Measurements from ENCODE around the gene IL27RA.
A peak's percentile ranks its signal among the peaks of the same experiment; 100 is the strongest.

IL27RA gene

DNA sequence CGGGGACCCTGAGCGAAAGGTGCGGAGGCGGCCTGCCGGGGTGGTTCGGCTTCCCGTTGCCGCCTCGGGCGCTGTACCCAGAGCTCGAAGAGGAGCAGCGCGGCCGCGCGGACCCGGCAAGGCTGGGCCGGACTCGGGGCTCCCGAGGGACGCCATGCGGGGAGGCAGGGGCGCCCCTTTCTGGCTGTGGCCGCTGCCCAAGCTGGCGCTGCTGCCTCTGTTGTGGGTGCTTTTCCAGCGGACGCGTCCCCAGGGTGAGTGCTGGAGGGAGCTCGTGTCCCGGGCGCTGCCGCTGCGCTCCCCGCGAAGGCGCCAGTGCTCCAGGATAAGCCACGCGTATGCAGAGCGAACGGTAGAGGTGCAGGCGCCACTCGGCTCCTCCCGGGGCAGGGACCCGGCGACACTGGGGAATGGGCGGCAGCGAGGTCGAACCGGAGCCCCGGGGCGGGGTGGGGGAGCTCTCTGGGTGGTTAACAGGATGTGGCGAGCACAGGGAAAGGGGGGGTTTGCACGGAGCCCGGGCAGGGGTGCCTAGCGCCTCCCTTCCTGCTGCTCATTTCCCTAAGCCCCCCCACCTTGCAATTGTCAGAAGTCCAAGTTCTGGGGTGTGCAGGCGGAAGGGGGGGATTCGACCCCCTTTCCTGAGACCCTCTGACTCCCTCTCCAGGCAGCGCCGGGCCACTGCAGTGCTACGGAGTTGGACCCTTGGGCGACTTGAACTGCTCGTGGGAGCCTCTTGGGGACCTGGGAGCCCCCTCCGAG, at the start of gene IL27RA:
Gene IL27RA (plus strand): TSS at position 44 of the 762 bp plus-strand sequence. CDS start 111 bp downstream, at position 155.
- DNase-seq (peak; percentile 74 to 80), ATAC-seq (peak; percentile 90)
- Mint-ChIP-seq H3K27ac (peak within 1 kb of the TSS; percentile 43 to 98), H3K4me3 (peak within 1 kb of the TSS; percentile 89 to 96), H3K27me3 (no peaks in the 10 kb centered on the region), H3K9me3 (no peaks in the 10 kb centered on the region), H3K4me1 (peaks cover 37% of the 10 kb centered on the region)

DNA sequence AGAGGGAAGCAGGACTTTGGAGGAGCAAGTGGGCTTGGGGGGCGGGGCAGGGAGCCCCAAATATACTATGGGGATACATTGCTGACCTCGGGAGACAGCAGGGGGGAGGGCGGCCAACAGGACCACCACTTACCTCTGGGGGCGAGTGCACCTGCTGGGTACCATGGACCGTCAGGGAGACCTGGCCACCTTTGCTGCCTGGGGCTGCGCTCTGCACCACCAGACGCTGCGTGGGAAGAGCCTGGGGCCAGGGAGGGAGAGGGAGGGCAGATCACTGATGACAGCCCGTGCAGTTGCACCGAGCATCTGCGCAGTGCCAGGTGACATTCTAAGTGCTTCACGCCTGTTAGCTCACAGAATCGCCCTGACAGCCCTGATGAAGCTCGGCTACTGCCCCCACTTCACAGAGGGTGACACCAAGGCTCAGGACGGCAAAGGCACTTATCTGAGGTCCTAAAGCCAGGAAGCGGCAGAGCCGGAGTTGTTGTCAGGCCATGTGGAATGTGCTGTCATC, 49.5 kb upstream of the IL27RA start:
- no peak overlapping the region for H3K4me3 Mint-ChIP-seq
- DNase-seq (no peak), ATAC-seq (no peak)
- no peaks in the 10 kb centered on the region for H3K9me3 Mint-ChIP-seq
- H3K27me3 Mint-ChIP-seq, result no peaks in the 10 kb centered on the region
- peaks cover 83% of the 10 kb centered on the region for H3K4me1 Mint-ChIP-seq
- no peak overlapping the region for H3K27ac Mint-ChIP-seq

DNA sequence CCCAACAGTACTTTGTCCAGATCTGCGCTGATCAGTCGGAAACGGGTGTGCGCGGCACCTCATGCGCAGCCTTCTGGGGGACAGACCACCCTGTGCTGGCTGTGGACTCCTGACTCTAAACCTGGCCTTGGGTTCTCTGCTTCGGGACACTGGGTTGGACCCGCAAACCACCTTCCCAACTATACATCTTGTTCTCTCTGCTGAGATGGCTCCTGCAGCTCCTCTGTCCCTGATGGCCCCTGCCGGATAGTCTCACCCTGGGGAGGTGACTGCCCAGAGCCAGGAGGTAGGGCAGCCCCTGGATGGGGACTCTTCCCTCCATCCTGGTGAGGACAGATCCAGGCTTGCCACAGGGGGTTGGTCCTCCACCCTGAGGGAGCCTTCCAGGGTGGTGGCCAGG, 48.8 kb upstream of the IL27RA start:
- ATAC-seq (no peak), DNase-seq (no peak)
- H3K4me3 Mint-ChIP-seq, result peak overlapping the region in 1 of 2 donors; percentile 52
- no peaks in the 10 kb centered on the region for H3K27me3 Mint-ChIP-seq
- H3K4me1 Mint-ChIP-seq, result peaks cover 89% of the 10 kb centered on the region
- peak overlapping the region in 1 of 2 donors; percentile 48 for H3K27ac Mint-ChIP-seq
- H3K9me3 Mint-ChIP-seq, result no peaks in the 10 kb centered on the region

DNA sequence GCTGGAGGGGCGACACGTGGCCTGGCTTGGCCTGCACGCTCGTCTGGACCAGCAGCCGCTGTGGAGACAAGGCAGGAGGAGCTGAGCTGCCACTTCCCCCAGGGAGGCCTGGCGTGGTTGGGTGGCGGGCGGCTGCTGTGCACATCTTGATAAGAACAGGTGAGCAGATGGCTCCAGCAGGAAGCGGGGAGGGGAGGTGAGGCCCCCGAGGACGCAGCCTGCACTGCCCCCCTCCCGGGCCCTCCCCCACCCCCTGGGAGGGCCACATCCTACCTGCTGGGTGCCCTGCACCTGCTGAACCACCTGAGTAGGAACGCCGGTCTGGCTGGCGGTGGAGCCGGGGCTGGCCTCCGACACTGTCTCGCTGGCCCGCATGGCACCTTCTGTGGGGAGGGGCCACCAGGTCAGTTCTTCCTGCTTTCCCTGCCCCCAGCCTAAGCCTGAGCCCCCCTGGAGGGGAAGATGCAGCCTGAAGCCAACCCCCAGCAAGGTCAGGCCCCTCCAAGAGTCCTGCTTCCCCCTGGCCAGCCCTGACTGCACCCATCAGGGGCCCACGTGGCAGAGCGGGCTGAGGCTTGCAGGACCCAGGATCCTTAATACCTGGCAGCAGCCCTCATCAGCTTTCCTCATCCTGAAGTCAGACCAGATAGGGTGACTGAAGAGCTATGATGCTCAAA, 48.2 kb upstream of the IL27RA start:
- no peaks in the 10 kb centered on the region for H3K27me3 Mint-ChIP-seq
- H3K9me3 Mint-ChIP-seq, result no peaks in the 10 kb centered on the region
- ATAC-seq, result no peak
- H3K4me1 Mint-ChIP-seq, result peaks cover 89% of the 10 kb centered on the region
- DNase-seq, result no peak
- peak overlapping the region; percentile 46 to 63 for H3K27ac Mint-ChIP-seq
- peak overlapping the region in 1 of 2 donors; percentile 64 for H3K4me3 Mint-ChIP-seq

DNA sequence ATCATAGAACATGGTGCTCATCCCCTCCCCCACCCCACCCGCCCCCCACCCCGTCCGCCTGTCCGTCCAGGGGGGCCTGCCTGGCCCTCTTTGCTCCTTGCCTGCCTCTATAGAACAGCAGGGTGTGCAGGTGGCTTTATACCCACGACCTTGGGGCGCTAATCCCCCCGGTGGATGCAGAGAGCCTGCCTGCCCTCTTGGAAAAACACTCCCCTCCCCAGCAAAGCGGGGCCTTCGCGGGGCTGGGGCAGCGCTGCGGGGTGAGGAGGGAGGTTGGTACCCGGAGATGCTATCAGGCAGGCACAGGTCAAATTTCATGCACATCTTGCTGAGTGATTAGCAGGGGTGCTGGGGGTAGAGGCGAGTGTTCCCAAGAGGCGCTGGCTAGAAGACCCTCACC, 47.4 kb upstream of the IL27RA start:
- no peak for ATAC-seq
- no peak for DNase-seq
- H3K9me3 Mint-ChIP-seq, result no peaks in the 10 kb centered on the region
- peaks cover 93% of the 10 kb centered on the region for H3K4me1 Mint-ChIP-seq
- no peak overlapping the region for H3K27ac Mint-ChIP-seq
- no peaks in the 10 kb centered on the region for H3K27me3 Mint-ChIP-seq
- H3K4me3 Mint-ChIP-seq, result no peak overlapping the region

DNA sequence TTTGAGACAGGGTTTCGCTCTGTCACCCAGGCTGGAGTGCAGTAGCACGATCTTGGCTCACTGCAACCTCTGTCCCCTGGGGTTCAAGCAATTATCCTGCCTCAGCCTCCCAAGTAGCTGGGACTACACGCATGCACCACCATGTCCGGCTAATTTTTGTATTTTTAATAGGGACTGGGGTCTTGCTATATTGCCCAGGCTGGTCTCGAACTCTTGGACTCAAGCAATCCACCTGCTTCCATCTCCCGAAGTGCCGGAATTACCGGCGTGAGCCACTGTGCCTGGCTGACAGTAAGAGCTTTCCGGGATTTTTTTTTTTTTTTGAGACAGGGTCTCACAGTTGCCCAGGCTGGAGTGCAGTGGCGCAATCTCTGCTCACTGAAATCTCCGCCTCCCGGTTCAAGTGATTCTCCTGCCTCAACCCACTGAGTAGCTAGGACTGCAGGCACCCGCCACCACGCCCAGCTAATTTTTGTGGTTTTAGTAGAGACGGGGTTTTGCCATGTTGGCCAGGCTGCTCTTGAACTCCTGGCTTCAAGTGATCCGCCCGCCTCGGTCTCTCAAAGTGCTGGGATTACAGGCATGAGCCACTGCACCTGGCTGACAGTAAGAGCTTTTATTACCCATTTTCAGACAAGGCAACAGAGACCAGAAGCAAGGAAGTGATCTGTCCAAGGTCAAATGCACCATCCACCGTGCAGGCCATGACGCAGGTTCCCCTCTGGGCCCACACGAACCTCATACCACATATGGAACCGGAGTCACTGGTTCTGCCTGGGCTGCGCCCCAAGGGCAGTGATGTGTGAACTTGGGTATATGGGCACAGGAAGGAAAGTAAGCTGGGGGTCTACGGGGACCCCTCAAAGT, 46.5 kb upstream of the IL27RA start:
- no peak for ATAC-seq
- DNase-seq, result no peak
- Mint-ChIP-seq H3K9me3 (no peaks in the 10 kb centered on the region), H3K4me1 (peaks cover 93% of the 10 kb centered on the region), H3K27me3 (no peaks in the 10 kb centered on the region), H3K4me3 (peak overlapping the region; percentile 53 to 79), H3K27ac (peak overlapping the region; percentile 94 to 99)

DNA sequence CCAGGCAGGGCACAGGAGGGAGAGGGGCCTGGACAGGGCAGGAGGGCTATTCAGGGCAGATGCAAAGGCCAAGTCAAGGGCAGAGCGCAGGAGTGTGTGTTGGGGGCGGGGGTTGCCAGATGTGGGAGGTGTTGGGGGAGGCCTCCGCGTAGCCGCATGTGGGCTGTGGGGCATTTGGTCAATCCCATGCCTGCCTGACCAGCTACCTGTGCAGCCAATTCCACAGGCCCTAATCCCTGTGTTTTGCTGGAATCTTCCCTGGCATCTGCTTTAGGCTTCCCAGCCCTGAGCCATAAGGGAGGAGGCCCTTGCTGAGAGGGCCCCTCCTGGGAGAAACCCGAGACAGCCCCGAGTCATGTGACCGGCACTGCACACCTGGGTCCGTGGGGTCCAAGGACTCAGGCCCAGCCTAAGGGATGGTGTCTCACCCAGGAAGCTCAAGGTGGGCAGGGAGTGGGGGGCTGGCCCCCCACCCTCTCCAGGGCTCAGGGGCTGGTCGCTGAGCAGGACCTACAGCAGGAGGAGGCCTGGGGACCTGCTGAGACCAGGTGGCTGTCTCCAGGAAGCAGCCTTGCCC, 45.7 kb upstream of the IL27RA start:
- no peaks in the 10 kb centered on the region for H3K9me3 Mint-ChIP-seq
- DNase-seq, result no peak
- peak; percentile 27 for ATAC-seq
- H3K4me1 Mint-ChIP-seq, result peaks cover 90% of the 10 kb centered on the region
- peak overlapping the region; percentile 79 to 81 for H3K4me3 Mint-ChIP-seq
- peak overlapping the region; percentile 98 to 99 for H3K27ac Mint-ChIP-seq
- no peaks in the 10 kb centered on the region for H3K27me3 Mint-ChIP-seq

DNA sequence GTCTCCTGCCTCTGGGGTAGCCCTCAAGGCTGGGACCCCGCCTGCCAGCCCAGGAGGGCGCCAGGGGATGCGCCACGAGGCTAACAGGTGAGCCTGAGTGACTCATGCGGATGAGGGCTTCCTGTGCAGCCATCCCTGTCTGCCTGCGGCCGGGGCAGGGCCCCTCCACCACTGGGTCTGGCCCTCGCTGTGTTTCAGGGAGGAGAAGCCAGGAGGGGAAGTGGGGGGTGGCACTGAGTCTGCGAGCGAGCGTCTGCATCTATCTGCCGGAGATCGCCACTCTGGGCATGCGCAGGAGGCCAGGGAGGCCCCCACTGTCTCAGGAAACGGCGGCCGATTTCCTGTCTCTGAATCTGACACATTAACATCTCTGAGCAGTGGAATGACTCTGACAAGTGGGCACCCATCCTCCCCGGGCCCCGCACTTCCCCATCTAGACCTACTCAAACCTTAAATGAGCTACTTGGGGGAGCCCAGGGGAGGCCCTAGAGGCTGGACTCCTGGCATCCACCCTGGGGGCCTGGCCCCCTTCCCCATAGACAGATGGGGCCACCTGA, 45.1 kb upstream of the IL27RA start:
- peak overlapping the region; percentile 98 to 99 for H3K27ac Mint-ChIP-seq
- DNase-seq (peak; percentile 97 to 99), ATAC-seq (peak; percentile 97)
- H3K27me3 Mint-ChIP-seq, result no peaks in the 10 kb centered on the region
- H3K4me3 Mint-ChIP-seq, result peak overlapping the region; percentile 79 to 81
- no peaks in the 10 kb centered on the region for H3K9me3 Mint-ChIP-seq
- peaks cover 91% of the 10 kb centered on the region for H3K4me1 Mint-ChIP-seq

DNA sequence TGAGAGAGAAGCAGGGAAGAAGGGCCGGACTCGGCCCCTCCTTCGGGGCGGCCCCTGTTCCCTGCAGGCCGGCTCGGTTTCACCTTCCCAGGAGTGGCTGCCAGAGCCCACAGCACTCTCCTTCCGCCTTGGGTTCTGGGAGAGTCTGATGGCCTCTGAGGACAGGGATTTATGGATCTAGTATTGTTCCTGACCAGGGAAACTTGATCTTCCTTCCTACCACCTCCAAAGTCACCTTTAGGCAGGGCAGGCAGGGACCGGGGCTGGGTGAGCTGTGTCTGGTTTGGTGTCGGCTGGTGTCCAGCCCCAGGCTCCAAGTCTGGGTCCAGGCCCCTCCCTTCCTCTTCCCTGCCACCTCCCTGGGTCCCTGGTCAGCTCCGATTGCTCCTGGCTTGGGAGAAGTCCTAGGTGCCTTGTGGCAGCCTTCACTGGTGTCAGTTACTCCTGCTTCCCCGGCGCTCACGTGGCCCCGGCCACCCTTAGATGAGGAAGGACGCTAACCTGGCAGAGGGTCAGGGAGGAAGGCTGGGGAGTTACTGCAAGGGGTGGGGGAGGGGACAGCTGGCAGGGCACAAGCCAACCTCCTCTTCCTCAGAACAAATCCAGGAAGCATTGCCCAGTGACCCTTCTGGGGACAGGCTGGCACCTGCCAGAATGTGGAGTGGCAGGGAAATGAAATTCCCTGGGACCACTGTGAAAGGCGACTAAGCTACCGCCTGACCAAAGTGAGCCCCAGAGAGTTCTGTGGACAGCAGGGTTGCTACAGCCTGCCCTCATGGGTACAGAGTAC, 44.3 kb upstream of the IL27RA start:
- Mint-ChIP-seq H3K27ac (peak overlapping the region; percentile 98 to 99), H3K9me3 (no peaks in the 10 kb centered on the region), H3K27me3 (no peaks in the 10 kb centered on the region), H3K4me1 (peaks cover 93% of the 10 kb centered on the region), H3K4me3 (peak overlapping the region; percentile 79 to 81)
- DNase-seq (no peak), ATAC-seq (no peak)

DNA sequence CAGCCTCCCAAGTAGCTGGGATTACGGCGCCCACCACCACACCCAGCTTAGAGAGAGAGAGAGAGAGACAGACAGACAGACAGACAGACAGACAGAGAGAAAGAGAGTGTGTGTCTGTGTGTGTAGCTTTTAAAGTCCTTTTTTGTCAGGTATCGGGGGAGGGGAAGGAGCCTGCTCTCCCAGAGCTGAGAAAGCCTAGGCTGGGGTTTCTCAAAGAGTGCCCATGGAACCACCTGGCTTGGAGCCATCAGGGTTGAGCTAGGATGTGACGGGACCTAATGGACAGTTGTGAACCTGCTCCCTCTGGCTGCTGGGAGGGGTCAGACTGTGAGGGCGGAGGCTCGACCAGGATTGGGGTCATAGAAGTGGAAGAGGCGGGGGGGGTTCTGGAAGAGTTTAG, 42.1 kb upstream of the IL27RA start:
- DNase-seq, result no peak
- peaks cover 91% of the 10 kb centered on the region for H3K4me1 Mint-ChIP-seq
- H3K27ac Mint-ChIP-seq, result peak overlapping the region; percentile 49 to 58
- ATAC-seq, result no peak
- H3K4me3 Mint-ChIP-seq, result no peak overlapping the region
- H3K9me3 Mint-ChIP-seq, result no peaks in the 10 kb centered on the region
- no peaks in the 10 kb centered on the region for H3K27me3 Mint-ChIP-seq

DNA sequence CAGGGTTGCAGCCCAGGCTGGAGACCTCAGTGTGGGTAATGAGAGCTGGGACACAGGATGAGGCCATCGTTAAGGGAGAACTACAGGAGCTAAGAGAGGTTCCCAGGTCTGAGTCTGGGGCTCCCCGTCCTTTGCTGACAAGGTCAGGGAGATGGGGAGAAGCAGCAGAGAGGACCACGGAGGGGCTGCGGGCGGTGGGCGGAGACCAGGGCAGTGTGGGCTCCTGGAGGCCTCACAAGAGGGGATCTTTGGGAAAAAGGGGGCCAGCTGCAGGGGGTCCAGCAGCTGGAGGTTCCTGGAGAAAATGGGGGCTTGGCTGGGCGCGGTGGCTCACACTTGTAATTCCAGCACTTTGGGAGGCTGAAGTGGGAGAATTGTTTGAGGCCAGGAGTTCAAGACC, 41.5 kb upstream of the IL27RA start:
- H3K27ac Mint-ChIP-seq, result peak overlapping the region in 1 of 2 donors; percentile 73
- no peaks in the 10 kb centered on the region for H3K9me3 Mint-ChIP-seq
- H3K4me3 Mint-ChIP-seq, result no peak overlapping the region
- no peaks in the 10 kb centered on the region for H3K27me3 Mint-ChIP-seq
- DNase-seq (no peak), ATAC-seq (no peak)
- H3K4me1 Mint-ChIP-seq, result peaks cover 86% of the 10 kb centered on the region

DNA sequence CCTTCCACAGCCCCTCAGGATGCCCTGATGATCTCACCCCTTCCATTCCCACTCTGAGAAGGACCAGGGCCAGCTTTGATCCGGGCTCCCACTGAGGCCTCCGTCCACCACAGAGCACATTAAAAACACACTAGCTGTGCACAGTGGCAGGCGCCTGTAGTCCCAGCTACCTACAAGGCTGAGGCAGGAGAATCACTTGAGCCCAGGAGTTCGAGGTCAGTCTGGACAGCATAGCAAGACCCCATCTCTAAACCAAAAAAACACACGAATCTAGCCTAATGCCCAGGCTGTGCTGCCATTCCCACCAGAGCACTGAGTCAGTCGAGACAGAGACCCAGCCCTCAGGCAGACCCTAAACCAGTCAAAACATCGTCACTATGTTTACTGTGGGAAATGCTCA, 39.5 kb upstream of the IL27RA start:
- DNase-seq (no peak), ATAC-seq (no peak)
- H3K4me1 Mint-ChIP-seq, result peaks cover 67% of the 10 kb centered on the region
- no peak overlapping the region for H3K4me3 Mint-ChIP-seq
- H3K9me3 Mint-ChIP-seq, result no peaks in the 10 kb centered on the region
- H3K27ac Mint-ChIP-seq, result peak overlapping the region in 1 of 2 donors; percentile 12
- H3K27me3 Mint-ChIP-seq, result no peaks in the 10 kb centered on the region

DNA sequence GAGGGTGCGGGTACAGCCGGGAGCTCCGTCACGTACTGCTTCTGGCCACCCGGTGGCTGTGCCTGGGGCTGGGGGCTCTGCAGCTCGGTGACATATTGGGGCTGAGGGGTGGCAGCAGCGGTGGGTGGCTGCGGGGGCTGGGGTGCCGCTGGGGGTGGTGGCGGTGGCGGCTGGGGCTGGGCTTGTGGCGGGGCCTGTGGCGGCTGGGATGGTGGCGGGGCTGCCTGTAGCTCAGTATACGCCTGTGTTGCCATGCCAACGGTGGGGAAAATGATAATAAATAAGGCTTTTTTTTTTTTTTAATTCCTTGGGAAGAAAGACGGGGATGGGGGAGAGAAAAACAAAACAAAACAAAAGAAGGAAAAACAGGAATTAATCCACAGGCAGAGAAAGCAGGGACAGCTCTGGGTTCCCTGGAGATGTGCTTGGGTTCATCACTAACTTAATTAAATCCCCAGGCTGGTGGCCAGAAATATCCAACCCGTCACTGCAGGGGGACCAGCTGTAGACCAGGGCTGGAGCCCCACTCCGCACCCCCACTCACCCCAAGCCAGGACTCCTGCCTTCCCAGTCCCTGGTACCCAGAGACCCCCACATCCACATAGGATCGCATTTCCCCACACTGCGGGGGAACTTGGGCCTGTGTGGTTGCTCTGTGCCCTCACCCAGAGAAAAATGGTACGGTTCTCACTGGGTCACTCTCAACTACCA, 37.8 kb upstream of the IL27RA start:
- H3K27me3 Mint-ChIP-seq, result no peaks in the 10 kb centered on the region
- DNase-seq, result no peak
- peak overlapping the region in 1 of 2 donors; percentile 39 for H3K4me3 Mint-ChIP-seq
- peaks cover 2 to 4% of the 10 kb centered on the region in 2 donors for H3K9me3 Mint-ChIP-seq
- peaks cover 49% of the 10 kb centered on the region for H3K4me1 Mint-ChIP-seq
- H3K27ac Mint-ChIP-seq, result peak overlapping the region; percentile 42 to 66
- ATAC-seq, result peak; percentile 49

Data from stimulated activated naive CD8-positive, alpha-beta T cell treated with anti-CD3 and anti-CD28 coated beads, Interleukin-15, amount 100 ng/mL, for 72 hours (primary cell).